GM21447 (cell line): ENCODE measurements around the gene WWC2.

Experiments used
- ATAC-seq: cut with Tn5 transposase; IDR thresholded peaks from one replicate; pipeline ENCODE4 v1.9.1; 2021; ENCODE audit not compliant: unreplicated experiment

WWC2 gene

DNA sequence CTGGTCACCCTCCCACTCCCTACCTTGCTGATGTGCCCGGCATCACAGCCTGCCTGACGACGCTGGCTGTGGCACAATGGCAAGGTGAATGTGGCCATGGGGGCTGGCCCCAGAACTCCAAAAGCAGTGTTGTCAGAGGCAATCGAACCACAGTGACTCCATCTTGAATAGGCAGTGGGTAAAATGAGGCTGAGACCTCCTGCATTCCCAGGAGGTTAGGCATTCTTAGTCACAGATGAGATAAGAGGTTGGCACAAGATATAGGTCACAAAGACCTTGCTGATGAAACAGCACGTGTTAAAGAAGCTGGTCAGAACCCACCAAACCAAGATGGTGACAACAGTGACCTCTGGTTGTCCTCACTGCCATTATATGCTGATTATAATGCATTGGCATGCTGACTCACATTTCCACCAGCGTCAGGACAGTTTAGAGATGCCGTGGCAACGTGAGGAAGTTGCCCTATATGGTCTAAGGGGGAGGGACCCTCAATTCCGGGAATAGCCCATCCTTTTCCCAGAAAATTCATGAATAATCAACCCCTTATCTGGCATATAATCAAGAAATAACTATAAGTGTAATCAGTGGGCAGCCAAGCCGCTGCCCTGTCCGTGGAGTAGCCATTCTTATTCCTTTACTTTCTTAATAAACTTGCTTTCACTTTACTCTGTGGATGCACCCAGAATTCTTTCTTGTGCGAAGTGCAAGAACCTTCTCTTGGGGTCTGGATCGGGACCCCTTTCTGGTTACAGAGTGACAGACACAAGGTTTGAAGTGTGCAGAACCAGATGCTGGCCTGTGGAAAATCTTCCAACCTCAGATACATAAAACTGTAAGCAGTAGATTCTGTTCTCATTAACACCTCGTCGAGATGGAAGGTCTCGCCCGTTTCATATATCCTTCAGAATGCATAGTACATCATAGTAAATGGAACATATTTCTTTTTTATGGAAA, 249.9 kb downstream of the WWC2 start:
- ATAC-seq: no peak

DNA sequence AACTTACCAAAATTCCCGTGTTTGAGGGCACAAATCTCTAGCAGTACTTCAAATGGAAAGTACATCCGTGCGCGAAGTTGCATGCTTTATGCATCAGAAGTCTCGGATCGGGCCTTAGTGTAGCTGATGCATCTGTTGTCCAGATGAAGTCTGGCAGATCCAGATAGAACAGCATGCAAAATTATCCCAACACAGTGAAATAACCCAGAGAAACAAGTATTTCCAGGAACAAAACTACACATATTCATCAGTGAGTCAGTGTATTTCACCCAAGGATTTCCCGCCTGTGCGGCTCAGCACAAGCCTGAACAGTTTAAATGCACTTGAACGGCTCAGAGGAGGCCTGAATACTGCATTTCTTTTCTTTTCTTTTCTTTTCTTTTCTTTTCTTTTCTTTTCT, 250.6 kb downstream of the WWC2 start:
- ATAC-seq: no peak

DNA sequence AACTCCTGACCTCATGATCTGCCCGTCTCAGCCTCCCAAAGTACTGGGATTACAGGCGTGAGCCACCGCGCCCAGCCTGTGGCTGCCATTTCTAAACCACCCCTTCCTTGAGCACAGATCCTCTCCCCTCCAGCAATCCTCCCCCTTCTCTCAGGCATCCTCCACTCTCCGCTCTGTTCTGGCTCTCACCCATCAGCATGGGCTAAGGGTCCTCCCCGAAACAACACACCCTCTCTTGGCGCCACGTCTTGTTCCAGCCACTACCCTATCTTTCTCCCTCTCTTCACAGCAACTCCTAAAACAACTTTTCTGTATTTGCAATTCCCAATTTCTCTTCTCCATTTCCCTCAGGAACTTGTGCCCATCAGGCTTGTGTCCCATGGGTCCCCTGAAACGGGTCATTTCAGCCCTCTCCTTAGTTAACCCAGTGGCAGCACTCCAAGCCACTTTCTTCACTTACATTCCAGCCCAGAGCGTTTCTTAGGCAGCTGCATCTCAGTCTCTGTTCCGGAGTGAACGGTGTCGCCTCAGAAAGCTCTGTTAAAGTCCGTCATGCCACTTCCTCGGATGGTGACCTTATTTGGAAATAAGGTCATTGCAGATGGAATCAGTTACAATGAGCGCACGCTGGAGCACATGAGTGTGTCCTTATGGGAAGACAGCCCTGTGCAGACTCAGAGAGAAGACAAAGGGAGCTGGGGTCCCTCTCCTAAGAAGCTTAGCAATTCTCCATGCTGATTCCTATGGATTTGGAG, 251.4 kb downstream of the WWC2 start:
- no peak for ATAC-seq

GRCh38 chr4:183352546-183352945, 253.5 kb downstream of the WWC2 start:
- no peak for ATAC-seq

DNA sequence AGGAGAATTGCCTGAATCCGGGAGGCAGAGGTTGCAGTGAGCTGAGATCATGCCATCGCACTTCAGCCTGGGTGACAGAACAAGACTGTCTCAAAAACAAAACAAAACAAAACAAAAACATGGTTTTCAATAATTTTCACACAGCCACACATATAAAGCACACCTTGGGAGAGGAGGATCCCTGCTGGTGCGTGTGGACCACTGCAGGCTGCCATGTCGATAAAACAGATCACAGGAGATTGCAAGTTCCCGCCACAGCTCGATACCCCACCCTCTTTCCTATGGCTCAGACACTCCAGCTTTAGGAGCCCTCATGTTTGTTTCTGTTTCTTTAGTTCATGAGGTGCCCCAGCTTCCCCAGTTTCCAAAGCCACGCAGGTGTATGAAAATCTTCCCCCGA, 254.5 kb downstream of the WWC2 start:
- ATAC-seq: no peak

- no peak for ATAC-seq
Observed at GRCh38 chr4:183354219-183354618, 255.2 kb downstream of the WWC2 start.

DNA sequence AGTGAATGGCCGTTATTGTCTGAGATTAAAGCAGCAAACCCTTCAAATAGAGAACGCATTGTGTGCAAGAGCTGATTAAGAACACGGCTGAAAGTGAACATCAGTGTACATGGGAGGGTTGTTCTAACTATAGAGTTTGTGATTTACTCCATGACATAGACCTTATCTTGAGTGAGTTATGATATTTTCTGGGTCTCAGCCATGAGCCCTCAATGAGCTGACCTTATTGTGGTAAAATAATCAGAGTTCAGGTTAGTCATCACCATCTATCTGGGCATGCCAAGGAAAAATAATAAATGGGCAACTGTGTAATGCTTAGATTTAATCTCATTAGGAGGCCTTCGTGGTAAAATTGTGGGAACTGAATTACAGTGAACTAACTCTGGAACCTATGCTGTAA, 256.3 kb downstream of the WWC2 start:
- no peak for ATAC-seq

GRCh38 chr4:183356173-183356830, 257.2 kb downstream of the WWC2 start:
- no peak for ATAC-seq

GRCh38 chr4:183356931-183357675, 258.0 kb downstream of the WWC2 start:
- no peak for ATAC-seq

- no peak for ATAC-seq
Observed at GRCh38 chr4:183358215-183358755, 259.2 kb downstream of the WWC2 start.

DNA sequence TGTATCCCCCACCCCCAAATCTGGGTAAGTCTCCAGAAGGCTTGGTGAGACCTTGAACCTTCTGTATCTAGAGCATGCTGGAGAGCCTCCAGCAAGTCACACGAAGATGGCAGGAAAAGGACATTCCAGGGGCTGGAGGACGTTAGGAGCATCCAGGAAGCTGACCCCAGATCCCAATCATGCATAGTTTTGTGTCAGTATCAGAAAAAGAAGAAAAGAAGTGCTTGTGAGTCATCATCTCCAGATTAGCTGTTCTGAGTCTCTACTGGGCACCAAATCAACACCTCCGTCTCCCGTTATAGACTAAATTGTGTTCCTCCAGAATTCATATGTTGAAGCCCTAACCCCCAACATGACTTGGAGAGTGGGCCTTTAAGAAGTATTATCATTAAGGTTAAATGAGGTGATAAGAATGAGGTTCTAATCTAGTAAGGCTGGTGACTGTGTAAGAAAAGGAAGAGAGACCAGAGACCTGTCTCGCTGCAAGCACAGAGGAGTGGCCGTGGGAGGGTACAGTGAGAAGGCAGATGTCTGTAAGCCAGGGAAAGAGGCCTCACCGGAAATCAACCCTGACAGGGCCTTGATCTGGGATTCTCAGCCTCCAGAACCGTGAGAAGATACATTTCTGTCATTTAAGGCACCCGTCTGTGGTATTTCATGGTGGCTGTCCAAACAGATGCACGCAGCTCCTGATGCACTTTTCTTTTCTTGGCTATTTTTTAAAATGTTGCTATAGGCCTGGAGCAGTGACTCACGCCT, 261.3 kb downstream of the WWC2 start:
- ATAC-seq: no peak

- no peak for ATAC-seq
Observed at GRCh38 chr4:183362036-183362435, 263.0 kb downstream of the WWC2 start.

- ATAC-seq: no peak
Observed at GRCh38 chr4:183362916-183363542, 264.0 kb downstream of the WWC2 start.

GRCh38 chr4:183364025-183364424, 265.0 kb downstream of the WWC2 start:
- no peak for ATAC-seq

GRCh38 chr4:183366206-183366835, 267.3 kb downstream of the WWC2 start:
- no peak for ATAC-seq

DNA sequence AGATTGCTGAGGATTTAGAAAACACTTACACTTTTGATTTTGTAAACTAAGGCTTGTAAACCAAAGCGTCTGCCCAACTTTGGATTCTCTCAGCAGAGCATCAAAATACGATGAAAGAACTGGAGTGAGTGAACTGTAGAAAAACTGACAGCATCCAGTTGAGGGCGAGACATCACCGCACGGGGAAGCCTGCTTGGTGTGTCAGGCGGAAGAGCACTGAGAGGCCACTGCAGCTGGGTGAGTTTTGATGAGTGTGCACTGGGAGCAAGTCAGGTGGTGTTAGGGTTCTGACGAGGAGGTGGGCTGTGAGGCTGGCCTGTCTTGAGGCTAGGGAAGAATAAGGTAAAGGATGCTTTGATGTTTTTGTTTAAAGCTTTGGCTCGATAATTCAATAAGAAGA, 270.0 kb downstream of the WWC2 start:
- no peak for ATAC-seq
